NCI-H2171 treated with DMSO at 0.1 percent for 48 hours (cell line): ENCODE measurements around the gene PLEKHO1.
"Not testable (repeated sequence)": the region's sequence is repeated elsewhere in the genome, so short reads cannot be mapped to it uniquely, and the experiment has no call there.

Experiments used
- DNase-seq: peaks from one replicate; lab custom pipeline; 2025; lab: John Stamatoyannopoulos, UW

Gene PLEKHO1

GRCh38 chr1:150173141-150173585 is 23.4 kb downstream of the PLEKHO1 start:
- no peak for DNase-seq

- no peak for DNase-seq
Observed at GRCh38 chr1:150176593-150176992, 26.9 kb downstream of the PLEKHO1 start.

GRCh38 chr1:150178548-150178947 is 28.8 kb downstream of the PLEKHO1 start:
- DNase-seq, result no peak

GRCh38 chr1:150179867-150180266 is 30.2 kb downstream of the PLEKHO1 start:
- no peak for DNase-seq

- no peak for DNase-seq
Observed at GRCh38 chr1:150180474-150180873, 30.8 kb downstream of the PLEKHO1 start.

- DNase-seq, result no peak
Observed at GRCh38 chr1:150182247-150182646, 32.5 kb downstream of the PLEKHO1 start.

- DNase-seq, result no peak
Observed at GRCh38 chr1:150183061-150183460, 33.3 kb downstream of the PLEKHO1 start.

GRCh38 chr1:150185481-150185880 is 35.8 kb downstream of the PLEKHO1 start:
- no peak for DNase-seq

- DNase-seq, result not testable (repeated sequence)
Observed at GRCh38 chr1:150186438-150186788, 36.7 kb downstream of the PLEKHO1 start.

- peak; percentile 84 for DNase-seq
Observed at GRCh38 chr1:150186789-150187559, 37.3 kb downstream of the PLEKHO1 start.

- DNase-seq, result no peak
Observed at GRCh38 chr1:150187560-150187931, 37.8 kb downstream of the PLEKHO1 start.

- no peak for DNase-seq
Observed at GRCh38 chr1:150192012-150192411, 42.3 kb downstream of the PLEKHO1 start.

- no peak for DNase-seq
Observed at GRCh38 chr1:150194381-150195031, 44.8 kb downstream of the PLEKHO1 start.

GRCh38 chr1:150196417-150196816 is 46.7 kb downstream of the PLEKHO1 start:
- DNase-seq, result no peak

- no peak for DNase-seq
Observed at GRCh38 chr1:150207281-150207971, 57.7 kb downstream of the PLEKHO1 start.

- DNase-seq, result not testable (repeated sequence)
Observed at GRCh38 chr1:150208460-150208859, 58.7 kb downstream of the PLEKHO1 start.
